Natural killer cell (primary cell): ENCODE measurements around the gene PSME1. TPM values are rescaled to one million over a fixed set of nuclear protein-coding genes. Genes with fewer than 3 reads are reported as not detected.
A peak's percentile ranks its signal among the peaks of the same experiment; 100 is the strongest.

Experiments used
- ATAC-seq, 3 donors: fragments of 150-1000 bp in 2 of 3; fragments of 200-7000 bp in 1 of 3; cut with Tn5 transposase; 1 replicate in 1 of 3; 2 replicates in 2 of 3; pipeline ENCODE4 v1.10.0; 2021; ENCODE audit warnings: mild to moderate bottlenecking in 2 of 3, moderate library complexity in 2 of 3
- DNase-seq, 2 donors: peaks; one replicate each; pipeline versions ENCODE4 v3.0.0 to v3.0.0-alpha.2; 2013 to 2021; ENCODE audit warnings: mixed read lengths in 1 of 2
- H3K27ac ChIP-seq: one replicate; pipeline ENCODE4 v1.5.1; 2013; ENCODE audit warnings: mild to moderate bottlenecking, low read length
- H3K27me3 ChIP-seq: one replicate; pipeline ENCODE4 v1.6.1; 2013; ENCODE audit warnings: low read length; ENCODE audit not compliant: control insufficient read depth, insufficient read depth
- H3K36me3 ChIP-seq: one replicate; pipeline ENCODE4 v1.6.1; 2013; ENCODE audit warnings: low read length; ENCODE audit not compliant: control insufficient read depth, insufficient read depth
- H3K4me1 ChIP-seq: one replicate; pipeline ENCODE4 v1.6.1; 2013; ENCODE audit warnings: low read length; ENCODE audit not compliant: control insufficient read depth, insufficient read depth
- H3K4me3 ChIP-seq: one replicate; pipeline ENCODE4 v1.5.1; 2013; ENCODE audit warnings: low read length
- H3K9me3 ChIP-seq: one replicate; pipeline ENCODE4 v1.6.1; 2013; ENCODE audit warnings: low read length; ENCODE audit not compliant: control insufficient read depth, insufficient read depth
- H3K27ac Mint-ChIP-seq, 2 donors: one replicate each; pipeline ENCODE4 v1.8.0; 2022; ENCODE audit warnings: mild to moderate bottlenecking in 2 of 2, mixed read lengths in 2 of 2, moderate library complexity in 1 of 2
- H3K27me3 Mint-ChIP-seq, 2 donors: one replicate each; pipeline ENCODE4 v1.8.0; 2022; ENCODE audit warnings: low read depth in 2 of 2, mixed read lengths in 2 of 2
- H3K36me3 Mint-ChIP-seq: one replicate; pipeline ENCODE4 v1.8.0; 2022; ENCODE audit warnings: mixed read lengths
- H3K4me1 Mint-ChIP-seq, 2 donors: one replicate each; pipeline ENCODE4 v1.8.0; 2022; ENCODE audit warnings: mixed read lengths in 2 of 2
- H3K4me3 Mint-ChIP-seq: one replicate; pipeline ENCODE4 v1.8.0; 2022; ENCODE audit warnings: mild to moderate bottlenecking, moderate library complexity, mixed read lengths
- H3K9me3 Mint-ChIP-seq, 2 donors: one replicate each; pipeline ENCODE4 v1.8.0; 2022; ENCODE audit warnings: mixed read lengths in 2 of 2
- WGBS: methylation state at CpG from one replicate; pipeline ENCODE4 v1.1.7; 2013; ENCODE audit warnings: missing lambda C conversion rate; ENCODE audit not compliant: insufficient coverage; 5-methylcytosine and 5-hydroxymethylcytosine counted together
- intact Hi-C: fragments of 100-400 bp; cut with micrococcal nuclease; formaldehyde crosslinking; loops from one replicate; pipeline ENCODE4 v1.14.2; 2022
- total RNA-seq, 4 donors: library from RNA; stranded (reverse); fragments of 120-200 nt in 1 of 4; gene quantifications; one replicate each; pipeline versions ENCODE4 v1.2.3 to v1.2.4, GENCODE V29; 2013 to 2022
- TF ChIP-seq, protein P1 (sequence below): fragments of 200-600 bp; IDR thresholded peaks from one replicate; pipeline ENCODE4 v1.8.0; 2022; ENCODE audit warnings: antibody characterized with exemption

Gene PSME1
- total RNA-seq, 3 donors from 2014 or later (not counting 1 experiment from before 2014, with no cell fraction given), result 315 to 345 (median 318) TPM

DNA sequence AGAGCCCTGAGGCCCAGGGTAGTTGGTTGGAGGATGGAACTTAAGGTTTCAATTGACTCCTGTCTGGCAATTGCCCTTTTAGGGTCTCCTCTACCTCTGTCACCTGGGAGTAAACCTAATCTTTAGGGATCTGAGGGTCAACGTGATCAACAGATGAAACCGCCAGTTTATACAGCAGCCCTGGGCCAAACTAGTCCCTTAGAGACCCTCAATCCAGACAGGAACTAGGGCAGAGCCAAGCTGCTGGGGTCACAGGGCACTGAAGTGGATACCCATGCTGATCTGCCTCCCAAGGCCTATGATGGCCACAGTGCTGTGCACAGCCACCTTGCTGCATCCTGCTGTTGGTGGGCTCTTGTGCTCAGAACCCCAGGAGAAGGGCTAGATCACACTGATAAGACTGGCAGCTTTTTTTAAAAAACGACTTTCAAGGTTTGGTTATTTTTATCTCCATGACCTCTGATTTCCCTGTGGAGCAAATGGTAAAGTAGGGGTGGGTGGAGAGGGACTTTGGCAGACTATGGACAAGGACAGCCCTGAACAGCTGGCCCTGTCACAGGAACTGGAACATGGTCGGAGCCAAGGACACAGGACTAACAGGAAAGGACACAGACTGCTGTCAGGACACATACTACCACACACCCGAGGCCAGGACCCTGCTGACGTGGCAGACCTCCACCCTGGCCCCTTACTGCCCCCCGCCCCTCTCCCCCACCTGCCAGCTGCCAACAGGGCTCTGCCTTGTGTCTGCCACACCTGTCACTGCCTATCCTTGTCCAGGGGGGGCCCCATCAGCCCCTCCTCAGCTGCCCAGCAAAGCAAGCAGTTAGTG is 5.1 kb upstream of the PSME1 start:
- no peak overlapping the region for H3K27ac Mint-ChIP-seq

DNA sequence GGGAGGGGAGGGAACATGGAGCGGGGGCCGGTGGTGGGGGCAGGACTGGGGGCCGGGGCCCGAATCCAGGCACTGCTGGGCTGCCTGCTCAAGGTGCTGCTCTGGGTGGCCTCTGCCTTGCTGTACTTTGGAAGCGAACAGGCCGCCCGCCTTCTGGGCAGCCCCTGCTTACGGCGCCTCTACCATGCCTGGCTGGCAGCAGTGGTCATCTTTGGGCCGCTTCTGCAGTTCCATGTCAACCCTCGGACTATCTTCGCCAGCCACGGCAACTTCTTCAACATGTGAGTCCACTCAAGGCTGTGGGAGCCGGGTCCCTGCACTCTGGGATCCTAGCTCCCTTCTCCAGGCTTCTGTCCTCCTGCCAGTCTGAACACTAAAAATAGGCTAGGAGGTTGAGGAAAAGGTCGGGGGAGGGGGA is 4.4 kb upstream of the PSME1 start:
- Mint-ChIP-seq H3K36me3 (no peaks in the 10 kb centered on the region), H3K9me3 (no peaks in the 10 kb centered on the region), H3K27ac (no peak overlapping the region), H3K4me3 (no peak overlapping the region), H3K27me3 (no peaks in the 10 kb centered on the region), H3K4me1 (peaks cover 9 to 11% of the 10 kb centered on the region in 2 donors)
- Histone ChIP-seq H3K36me3 (no peaks in the 10 kb centered on the region), H3K27me3 (no peaks in the 10 kb centered on the region), H3K9me3 (no peaks in the 10 kb centered on the region), H3K4me3 (no peak overlapping the region), H3K27ac (no peak overlapping the region), H3K4me1 (peaks cover 16% of the 10 kb centered on the region)
- TF ChIP-seq, protein P1, sequence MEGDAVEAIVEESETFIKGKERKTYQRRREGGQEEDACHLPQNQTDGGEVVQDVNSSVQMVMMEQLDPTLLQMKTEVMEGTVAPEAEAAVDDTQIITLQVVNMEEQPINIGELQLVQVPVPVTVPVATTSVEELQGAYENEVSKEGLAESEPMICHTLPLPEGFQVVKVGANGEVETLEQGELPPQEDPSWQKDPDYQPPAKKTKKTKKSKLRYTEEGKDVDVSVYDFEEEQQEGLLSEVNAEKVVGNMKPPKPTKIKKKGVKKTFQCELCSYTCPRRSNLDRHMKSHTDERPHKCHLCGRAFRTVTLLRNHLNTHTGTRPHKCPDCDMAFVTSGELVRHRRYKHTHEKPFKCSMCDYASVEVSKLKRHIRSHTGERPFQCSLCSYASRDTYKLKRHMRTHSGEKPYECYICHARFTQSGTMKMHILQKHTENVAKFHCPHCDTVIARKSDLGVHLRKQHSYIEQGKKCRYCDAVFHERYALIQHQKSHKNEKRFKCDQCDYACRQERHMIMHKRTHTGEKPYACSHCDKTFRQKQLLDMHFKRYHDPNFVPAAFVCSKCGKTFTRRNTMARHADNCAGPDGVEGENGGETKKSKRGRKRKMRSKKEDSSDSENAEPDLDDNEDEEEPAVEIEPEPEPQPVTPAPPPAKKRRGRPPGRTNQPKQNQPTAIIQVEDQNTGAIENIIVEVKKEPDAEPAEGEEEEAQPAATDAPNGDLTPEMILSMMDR, result no peak
- ATAC-seq (no peak), DNase-seq (no peak)
- intact Hi-C loops, result loop anchor here (10.0 kb wide), 1 partner anchor 1207 kb away; the partner anchor contains the start of gene PRMT5
- WGBS, result 95% methylated on average over 15 of the region's 15 CpGs

More for the DNA sequence above, 5.1 kb upstream of the PSME1 start:
- ATAC-seq (no peak), DNase-seq (no peak)
- no peak overlapping the region for H3K27ac ChIP-seq
- no peaks in the 10 kb centered on the region for H3K36me3 ChIP-seq
- Mint-ChIP-seq H3K4me1 (peaks cover 8 to 9% of the 10 kb centered on the region in 2 donors), H3K9me3 (no peaks in the 10 kb centered on the region), H3K4me3 (no peak overlapping the region), H3K27me3 (no peaks in the 10 kb centered on the region), H3K36me3 (no peaks in the 10 kb centered on the region)
- peaks cover 13% of the 10 kb centered on the region for H3K4me1 ChIP-seq
- no peaks in the 10 kb centered on the region for H3K27me3 ChIP-seq
- intact Hi-C loops, result loop anchor here (10.0 kb wide), 1 partner anchor 1206 kb away; the partner anchor contains the start of gene PRMT5
- H3K4me3 ChIP-seq, result no peak overlapping the region
- WGBS, result 75% methylated on average over 7 of the region's 7 CpGs
- TF ChIP-seq, protein P1, result no peak
- H3K9me3 ChIP-seq, result no peaks in the 10 kb centered on the region

DNA sequence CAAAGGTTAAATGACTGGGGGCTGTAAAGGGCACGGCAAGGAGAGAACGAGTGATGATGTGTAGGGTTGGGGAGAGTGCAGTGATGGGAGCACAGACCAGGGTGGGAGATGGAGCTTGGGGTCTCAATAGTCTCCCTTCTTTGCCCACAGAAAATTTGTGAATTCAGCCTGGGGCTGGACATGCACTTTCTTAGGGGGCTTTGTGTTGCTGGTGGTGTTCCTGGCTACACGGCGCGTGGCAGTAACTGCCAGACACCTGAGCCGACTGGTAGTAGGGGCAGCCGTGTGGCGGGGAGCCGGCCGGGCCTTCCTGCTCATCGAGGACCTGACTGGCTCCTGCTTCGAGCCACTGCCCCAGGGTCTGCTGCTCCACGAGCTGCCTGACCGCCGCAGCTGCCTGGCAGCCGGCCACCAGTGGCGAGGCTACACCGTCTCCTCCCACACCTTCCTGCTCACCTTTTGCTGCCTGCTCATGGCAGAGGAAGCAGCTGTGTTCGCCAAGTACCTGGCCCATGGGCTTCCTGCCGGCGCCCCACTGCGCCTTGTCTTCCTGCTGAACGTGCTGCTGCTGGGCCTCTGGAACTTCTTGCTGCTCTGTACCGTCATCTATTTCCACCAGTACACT is 3.8 kb upstream of the PSME1 start:
- TF ChIP-seq, protein P1, result no peak
- Histone ChIP-seq H3K27ac (no peak overlapping the region), H3K9me3 (no peaks in the 10 kb centered on the region), H3K4me1 (peaks cover 22% of the 10 kb centered on the region), H3K36me3 (peaks cover 3% of the 10 kb centered on the region), H3K4me3 (no peak overlapping the region), H3K27me3 (no peaks in the 10 kb centered on the region)
- intact Hi-C loops, result loop anchor here (10.0 kb wide), 1 partner anchor 1207 kb away; the partner anchor contains the start of gene PRMT5
- H3K27ac Mint-ChIP-seq, result peak overlapping the region in 1 of 2 donors; percentile 20
- H3K36me3 Mint-ChIP-seq, result no peaks in the 10 kb centered on the region
- H3K4me3 Mint-ChIP-seq, result no peak overlapping the region
- no peak for ATAC-seq
- WGBS, result 39% methylated on average over 24 of the region's 24 CpGs
- DNase-seq, result peak in 1 of 2 donors; percentile 62
- no peaks in the 10 kb centered on the region for H3K27me3 Mint-ChIP-seq
- H3K4me1 Mint-ChIP-seq, result peaks cover 16 to 17% of the 10 kb centered on the region in 2 donors
- no peaks in the 10 kb centered on the region for H3K9me3 Mint-ChIP-seq
